Measurements from ENCODE around the gene GSK3A.

GSK3A gene

GRCh38 chr19:42242512-42243409, at the start of gene GSK3A:
GSK3A (minus strand) TSS chr19:42242602; CDS start chr19:42242465, 137 bp downstream.
- DNase-seq = peak; percentile 99

DNA sequence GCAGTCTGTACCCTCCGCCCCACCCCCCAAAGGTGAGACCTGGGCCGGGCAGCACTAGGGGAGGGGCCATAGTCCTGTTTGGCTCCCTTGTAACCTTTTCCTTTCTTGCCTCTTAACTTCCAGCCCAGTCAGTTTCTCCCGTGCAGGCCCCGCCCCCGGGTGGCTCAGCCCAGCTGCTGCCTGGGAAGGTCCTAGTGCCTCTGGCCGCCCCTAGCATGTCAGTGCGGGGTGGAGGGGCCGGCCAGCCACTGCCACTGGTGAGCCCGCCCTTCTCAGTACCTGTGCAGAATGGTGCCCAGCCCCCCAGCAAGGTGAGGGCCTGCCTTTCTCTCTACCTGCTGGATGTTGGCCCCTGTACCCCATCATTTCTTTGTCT, 49.0 kb upstream of the GSK3A start:
- DNase-seq = no peak

DNA sequence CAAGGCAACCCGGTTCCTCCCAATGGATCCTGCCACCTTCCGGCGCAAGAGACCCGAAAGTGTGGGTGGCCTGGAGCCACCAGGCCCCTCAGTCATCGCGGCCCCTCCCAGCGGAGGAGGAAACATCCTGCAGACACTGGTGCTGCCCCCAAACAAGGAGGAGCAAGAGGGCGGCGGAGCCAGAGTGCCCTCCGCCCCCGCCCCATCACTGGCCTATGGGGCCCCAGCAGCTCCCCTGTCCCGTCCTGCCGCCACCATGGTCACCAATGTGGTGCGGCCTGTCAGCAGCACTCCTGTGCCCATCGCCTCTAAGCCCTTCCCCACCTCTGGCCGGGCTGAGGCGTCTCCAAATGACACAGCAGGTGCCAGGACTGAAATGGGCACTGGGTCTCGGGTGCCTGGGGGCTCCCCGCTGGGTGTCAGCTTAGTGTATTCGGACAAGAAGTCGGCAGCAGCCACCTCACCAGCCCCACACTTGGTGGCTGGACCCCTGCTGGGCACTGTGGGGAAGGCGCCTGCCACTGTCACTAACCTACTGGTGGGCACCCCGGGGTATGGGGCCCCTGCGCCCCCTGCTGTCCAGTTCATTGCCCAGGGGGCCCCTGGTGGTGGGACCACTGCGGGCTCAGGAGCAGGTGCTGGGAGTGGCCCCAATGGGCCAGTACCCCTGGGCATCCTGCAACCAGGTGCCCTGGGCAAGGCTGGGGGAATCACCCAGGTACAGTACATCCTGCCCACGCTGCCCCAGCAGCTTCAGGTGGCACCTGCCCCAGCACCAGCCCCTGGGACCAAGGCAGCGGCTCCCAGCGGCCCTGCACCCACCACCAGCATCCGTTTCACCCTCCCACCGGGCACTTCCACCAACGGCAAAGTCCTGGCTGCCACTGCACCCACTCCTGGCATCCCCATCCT, 48.4 kb upstream of the GSK3A start:
- peak; percentile 22 for DNase-seq

DNA sequence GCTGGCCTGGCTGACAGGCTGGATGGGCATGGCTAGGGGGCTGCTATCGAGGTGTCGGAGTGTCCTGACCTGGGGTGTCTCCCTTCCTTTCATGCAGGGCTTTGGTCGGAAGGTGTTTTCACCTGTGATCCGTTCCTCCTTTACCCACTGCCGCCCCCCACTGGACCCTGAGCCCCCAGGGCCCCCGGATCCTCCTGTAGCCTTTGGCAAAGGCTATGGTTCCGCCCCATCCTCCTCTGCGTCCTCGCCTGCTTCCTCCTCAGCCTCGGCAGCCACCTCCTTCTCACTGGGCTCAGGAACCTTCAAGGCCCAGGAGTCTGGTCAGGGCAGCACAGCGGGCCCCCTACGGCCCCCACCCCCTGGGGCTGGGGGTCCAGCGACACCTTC, 47.7 kb upstream of the GSK3A start:
- no peak for DNase-seq

DNA sequence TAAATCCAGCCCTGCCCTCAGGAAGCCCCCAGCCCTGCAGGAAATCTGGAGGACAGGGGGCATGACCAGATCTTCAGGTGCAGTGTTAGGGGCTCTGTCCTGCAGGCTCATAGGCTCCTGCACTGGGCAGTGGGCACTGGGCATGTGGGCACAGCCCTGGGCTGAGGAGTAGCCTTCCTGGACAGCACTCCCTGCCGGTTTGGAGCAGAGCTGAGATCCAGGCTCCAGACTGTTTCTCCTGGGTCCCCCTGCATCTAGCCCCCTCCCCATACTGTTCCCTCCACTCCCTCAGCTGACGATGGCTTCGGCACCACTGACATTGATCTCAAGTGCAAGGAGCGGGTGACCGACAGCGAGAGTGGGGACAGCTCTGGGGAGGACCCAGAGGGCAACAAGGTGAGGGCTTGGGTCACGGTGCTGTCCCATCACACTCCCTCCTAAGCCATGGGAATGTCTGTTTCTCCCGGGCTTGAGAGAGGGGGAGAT, 47.2 kb upstream of the GSK3A start:
- DNase-seq = no peak

- peak; percentile 20 for DNase-seq
Observed at GRCh38 chr19:42288881-42289555, 46.6 kb upstream of the GSK3A start.

GRCh38 chr19:42288387-42288786, 46.0 kb upstream of the GSK3A start:
- DNase-seq = no peak

DNA sequence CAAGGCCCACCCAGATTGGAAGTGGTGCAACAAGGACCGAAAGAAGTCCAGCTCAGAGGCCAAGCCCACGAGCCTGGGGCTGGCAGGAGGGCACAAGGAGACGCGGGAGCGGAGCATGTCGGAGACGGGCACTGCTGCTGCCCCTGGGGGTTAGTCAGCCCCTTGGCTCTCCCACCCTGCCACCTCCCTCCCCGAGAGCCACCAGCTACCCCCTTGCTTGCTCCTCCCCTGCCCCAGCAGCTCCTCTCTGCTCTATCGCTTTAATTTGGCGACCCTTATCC, 45.4 kb upstream of the GSK3A start:
- DNase-seq = no peak

DNA sequence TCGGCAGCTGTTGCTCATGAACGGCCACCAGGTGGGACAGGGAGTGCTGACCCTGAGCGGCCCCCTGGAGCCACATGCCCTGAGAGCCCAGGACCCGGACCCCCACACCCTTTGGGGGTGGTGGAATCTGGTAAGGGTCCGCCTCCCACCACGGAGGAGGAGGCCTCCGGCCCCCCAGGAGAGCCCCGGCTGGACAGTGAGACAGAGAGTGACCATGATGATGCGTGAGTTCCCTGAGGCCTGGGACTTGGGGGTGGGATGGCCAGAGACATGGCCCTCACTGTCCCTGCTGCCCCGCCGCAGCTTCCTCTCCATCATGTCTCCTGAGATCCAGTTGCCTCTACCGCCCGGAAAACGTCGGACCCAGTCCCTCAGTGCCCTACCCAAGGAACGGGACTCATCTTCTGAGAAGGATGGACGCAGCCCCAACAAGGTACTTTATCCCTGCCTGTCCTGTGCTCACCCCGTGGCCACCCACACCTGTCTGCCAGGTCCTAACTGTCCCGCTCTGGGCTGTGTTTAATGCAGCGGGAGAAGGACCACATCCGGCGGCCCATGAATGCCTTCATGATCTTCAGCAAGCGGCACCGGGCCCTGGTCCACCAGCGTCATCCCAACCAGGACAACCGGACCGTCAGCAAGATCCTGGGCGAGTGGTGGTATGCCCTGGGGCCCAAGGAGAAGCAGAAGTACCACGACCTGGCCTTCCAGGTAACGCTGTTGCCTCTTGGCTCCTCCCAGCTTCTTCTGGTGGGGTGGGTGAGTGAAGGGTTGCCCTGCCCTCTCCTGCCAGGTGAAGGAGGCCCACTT, 44.8 kb upstream of the GSK3A start:
- peak; percentile 24 for DNase-seq

GRCh38 chr19:42286349-42287016, 44.1 kb upstream of the GSK3A start:
- DNase-seq = peak; percentile 72

GRCh38 chr19:42285988-42286348, 43.6 kb upstream of the GSK3A start:
- DNase-seq = no peak

- peak; percentile 52 for DNase-seq
Observed at GRCh38 chr19:42285541-42285941, 43.1 kb upstream of the GSK3A start.

DNA sequence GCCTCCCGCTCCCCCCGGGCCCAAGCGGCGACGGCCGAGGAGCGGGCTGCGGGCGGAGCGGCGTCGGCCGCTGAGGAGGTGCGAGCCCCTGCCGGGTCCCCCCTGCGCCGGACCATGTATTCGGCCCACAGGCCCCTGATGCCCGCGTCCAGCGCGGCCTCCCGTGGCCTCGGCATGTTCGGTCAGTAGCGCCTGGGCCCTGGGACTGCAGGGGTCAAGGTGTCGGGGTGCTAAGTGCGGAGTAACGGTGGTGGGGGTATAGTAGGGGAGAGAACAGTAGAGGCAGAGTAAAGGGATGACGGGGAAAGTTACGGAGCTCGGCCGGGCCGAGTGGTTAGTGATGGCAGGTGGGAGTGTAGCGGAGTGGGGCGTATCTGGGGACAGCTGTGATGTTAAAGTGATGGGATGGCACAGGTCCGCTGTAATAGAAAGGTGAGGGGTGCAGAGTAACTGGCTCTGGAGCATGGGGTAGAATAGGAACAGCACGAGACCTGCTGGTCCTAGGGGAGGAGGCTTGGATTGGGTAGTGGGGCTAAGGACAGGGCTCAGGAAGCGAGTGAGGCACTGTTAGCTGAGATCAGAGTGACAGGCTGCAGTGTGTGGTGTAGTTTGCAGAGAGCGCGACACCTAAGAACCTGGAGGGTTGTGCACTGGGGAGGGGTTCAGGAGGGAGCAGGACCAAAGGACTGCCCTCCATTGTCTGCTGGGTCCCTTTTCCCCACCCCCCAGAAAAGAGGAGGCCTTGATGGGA, 42.4 kb upstream of the GSK3A start:
- peak; percentile 49 for DNase-seq

GRCh38 chr19:42284066-42284501, 41.7 kb upstream of the GSK3A start:
- peak; percentile 91 for DNase-seq

GRCh38 chr19:42283188-42284065, 41.0 kb upstream of the GSK3A start:
- peak; percentile 98 for DNase-seq

DNA sequence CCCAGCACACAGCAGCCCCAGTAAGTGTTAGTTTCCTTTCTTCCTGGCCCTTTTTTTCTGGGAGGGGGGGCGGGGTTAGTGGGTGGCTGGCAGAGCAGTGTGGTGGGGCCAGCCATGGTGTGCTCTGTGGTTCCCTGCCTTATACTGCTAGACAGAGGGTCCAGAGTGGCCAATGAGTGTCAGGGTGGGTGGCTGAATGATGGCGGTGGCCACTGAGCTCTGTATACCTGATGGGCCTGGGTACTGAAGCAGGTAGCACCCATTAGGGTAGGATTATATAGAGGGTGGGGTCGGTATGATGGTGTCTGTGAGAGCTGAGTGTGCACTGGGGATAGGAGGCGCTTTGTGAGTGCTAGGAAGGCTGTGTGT, 40.4 kb upstream of the GSK3A start:
- peak; percentile 51 for DNase-seq

- peak; percentile 71 for DNase-seq
Observed at GRCh38 chr19:42281827-42282762, 39.7 kb upstream of the GSK3A start.

- DNase-seq = peak; percentile 83
Observed at GRCh38 chr19:42281146-42281826, 38.9 kb upstream of the GSK3A start.
